ENCODE data around the gene KRT8. TPM values are rescaled to one million over a fixed set of nuclear protein-coding genes. Genes with fewer than 3 reads are reported as not detected.
A peak's percentile ranks its signal among the peaks of the same experiment; 100 is the strongest.

The KRT8 gene
- total and polyA plus RNA-seq, 2 of the 13 experiments (the other 11 are each of a cell fraction or from before 2014, with no cell fraction given) = 498 to 718 TPM

GRCh38 chr12:52873832-52874572 is 30.9 kb downstream of the KRT8 start (continued):
- TF ChIP-seq ZBTB10 (CRISPR knock-in tag; IDR thresholded peaks at IDR 0.05; ENCODE audit: borderline replicate concordance) = peak; percentile 17; the same call in 1 of the 2 replicates

- peak overlapping the region; percentile 72 for H3K4me2 ChIP-seq (ENCODE audit: low read depth, low read length)
- BruUV-seq (replicated peaks) = TSS peak; percentile 55
- H3K79me2 ChIP-seq (ENCODE audit: insufficient read depth, low read length) = no peaks in the 10 kb centered on the region
- H3K9me3 ChIP-seq (ENCODE audit: low read length) = no peaks in the 10 kb centered on the region
- ChIA-PET POLR2A (no interaction called here), CTCF (ENCODE audit: low intra/inter-chr PET ratio, low total read pairs) (no interaction called here)
- H2AFZ ChIP-seq (ENCODE audit: low read length) = no peak overlapping the region
- peaks cover 0 to 21% of the 10 kb centered on the region in 2 experiments; a peak in 3 of 5 replicates for H3K27me3 ChIP-seq (ENCODE audit: control insufficient read depth in 1 of 2, insufficient read depth in 2 of 2, low read length in 2 of 2)
- intact Hi-C loops (cut with micrococcal nuclease; ENCODE audit: unreplicated experiment) = no loop called here
- in situ Hi-C loops (cut with HindIII; ENCODE audit: extremely low pct_ligation_motif_present, low pct_unique_long_range_greater_than_20kb) = no loop called here
- FAIRE-seq = no peak
- no peak for ATAC-seq
- H4K20me1 ChIP-seq (ENCODE audit: insufficient read depth, low read length) = no peaks in the 10 kb centered on the region
- H3K36me3 ChIP-seq (replicated peaks in 1 of 2; ENCODE audit: control insufficient read depth in 1 of 2, insufficient read depth in 2 of 2, low read length in 2 of 2) = no peaks in the 10 kb centered on the region
- 40% methylated on average over 4 of the region's 4 CpGs for WGBS (ENCODE audit: low lambda C conversion rate)
- DNase-seq (ENCODE audit: low spot score) = no peak
- peaks cover 48% of the 10 kb centered on the region for H3K4me1 ChIP-seq (ENCODE audit: insufficient read depth, low read length)
- peak overlapping the region; percentile 70 for H3K9ac ChIP-seq (ENCODE audit: insufficient read depth, low read depth, low read length)
- H3K4me3 ChIP-seq (replicated peaks in 1 of 3; ENCODE audit: insufficient read depth in 1 of 3, low read depth in 2 of 3, low read length in 3 of 3) = peak overlapping the region in 2 of 3 experiments; percentile 52 to 63; a peak in 3 of 6 replicates
- no peak overlapping the region for H3K27ac ChIP-seq (ENCODE audit: extremely low read length, insufficient read depth, low read length)
- TF ChIP-seq ZNF839 (CRISPR knock-in tag; IDR thresholded peaks at IDR 0.05; ENCODE audit: borderline replicate concordance) (no peak), BCL6 (CRISPR knock-in tag; IDR thresholded peaks at IDR 0.05) (no peak), NFRKB (IDR thresholded peaks at IDR 0.05) (no peak), ZNF790 (CRISPR knock-in tag; IDR thresholded peaks at IDR 0.05; ENCODE audit: borderline replicate concordance) (no peak), ATF3 (CRISPR knock-in tag; IDR thresholded peaks at IDR 0.05) (no peak), RFXAP (CRISPR knock-in tag; IDR thresholded peaks at IDR 0.05; ENCODE audit: borderline replicate concordance) (no peak), ZNF512 (CRISPR knock-in tag; IDR thresholded peaks at IDR 0.05) (no peak), ZNF367 (CRISPR knock-in tag; IDR thresholded peaks at IDR 0.05; ENCODE audit: borderline replicate concordance) (no peak), HDAC2 (CRISPR knock-in tag; IDR thresholded peaks at IDR 0.05) (no peak), SMC3 (IDR thresholded peaks at IDR 0.05; ENCODE audit: low read length) (no peak), ZNF646 (CRISPR knock-in tag; IDR thresholded peaks at IDR 0.05) (no peak)
Observed at GRCh38 chr12:52873513-52873831, 31.4 kb downstream of the KRT8 start.
